OCI-LY3 (cell line): ENCODE data around the gene SLC36A2.

Experiments used
- CTCF ChIP-seq: fragments of 200-600, 300-600 bp; sonication (generic); IDR thresholded peaks from 2 replicates; pipeline ENCODE4 v1.5.1; 2014; ENCODE audit warnings: antibody characterized with exemption, low read length, low read depth
- EZH2phosphoT487 ChIP-seq: fragments of 200-600 bp; shearing (Covaris generic); IDR thresholded peaks from 2 replicates; pipeline ENCODE4 v1.6.1; 2018; ENCODE audit warnings: antibody characterized with exemption, mixed run types, low read depth

GRCh38 chr5:151388960-151389359 lies 41.6 kb upstream of the SLC36A2 start:
- TF ChIP-seq CTCF (no peak), EZH2phosphoT487 (no peak)
